Putamen (tissue), 1 donor: Measurements from ENCODE around the gene DHRS1.
"Not testable (repeated sequence)": the region's sequence is repeated elsewhere in the genome, so short reads cannot be mapped to it uniquely, and the experiment has no call there.

Experiments
- DNase-seq: peaks from one replicate; pipeline ENCODE4 v3.0.0-alpha.2; 2016; ENCODE audit warnings: low spot score

DHRS1 gene

GRCh38 chr14:24327914-24328313, 28.3 kb upstream of the DHRS1 start:
- DNase-seq = not testable (repeated sequence)

GRCh38 chr14:24327303-24327702, 27.7 kb upstream of the DHRS1 start:
- no peak for DNase-seq

GRCh38 chr14:24325963-24326362, 26.4 kb upstream of the DHRS1 start:
- DNase-seq = no peak

GRCh38 chr14:24325041-24325530, 25.5 kb upstream of the DHRS1 start:
- DNase-seq = no peak

- DNase-seq = no peak
These were observed 24.4 kb upstream of the DHRS1 start for GRCh38 chr14:24324024-24324423.

- no peak for DNase-seq
These were observed 23.8 kb upstream of the DHRS1 start for GRCh38 chr14:24323341-24323740.

- DNase-seq = no peak
These were observed 23.1 kb upstream of the DHRS1 start for GRCh38 chr14:24322672-24323071.

- no peak for DNase-seq
These were observed 21.8 kb upstream of the DHRS1 start for GRCh38 chr14:24321212-24321975.

- no peak for DNase-seq
These were observed 17.8 kb upstream of the DHRS1 start for GRCh38 chr14:24317141-24317928.

- no peak for DNase-seq
These were observed 17.0 kb upstream of the DHRS1 start for GRCh38 chr14:24316597-24316950.

GRCh38 chr14:24315807-24316596, 16.4 kb upstream of the DHRS1 start:
- no peak for DNase-seq

- DNase-seq = no peak
These were observed 15.7 kb upstream of the DHRS1 start for GRCh38 chr14:24315243-24315806.

- no peak for DNase-seq
These were observed 15.0 kb upstream of the DHRS1 start for GRCh38 chr14:24314377-24315193.

GRCh38 chr14:24313913-24314312, 14.3 kb upstream of the DHRS1 start:
- no peak for DNase-seq

GRCh38 chr14:24312736-24313507, 13.3 kb upstream of the DHRS1 start:
- no peak for DNase-seq

GRCh38 chr14:24311837-24312615, 12.4 kb upstream of the DHRS1 start:
- no peak for DNase-seq

- DNase-seq = no peak
These were observed 11.3 kb upstream of the DHRS1 start, which contains the start of gene LTB4R for GRCh38 chr14:24310646-24311604. LTB4R (plus strand) TSS chr14:24311502; CDS start chr14:24315652, 4,150 bp downstream.

GRCh38 chr14:24310265-24310645, 10.7 kb upstream of the DHRS1 start:
- DNase-seq = no peak
